Endodermal cell (in vitro differentiated cells): ENCODE measurements around the gene UROS. TPM values are rescaled to one million over a fixed set of nuclear protein-coding genes. Genes with fewer than 3 reads are reported as not detected.

Experiments used
- DNase-seq: peaks from one replicate; pipeline ENCODE4 v3.0.0-alpha.2; 2017
- H3K27ac ChIP-seq: 2 replicates; pipeline ENCODE4 v1.5.1; 2013; ENCODE audit warnings: mild to moderate bottlenecking, low read depth, low read length, moderate library complexity
- H3K27me3 ChIP-seq: 2 replicates; pipeline ENCODE4 v1.6.1; 2013; ENCODE audit warnings: mild to moderate bottlenecking, low read length, moderate library complexity; ENCODE audit not compliant: insufficient read depth, control insufficient read depth, poor library complexity, severe bottlenecking
- H3K36me3 ChIP-seq: 2 replicates; pipeline ENCODE4 v1.7.0; 2013; ENCODE audit warnings: mild to moderate bottlenecking, low read length, moderate library complexity; ENCODE audit not compliant: control insufficient read depth, insufficient read depth
- H3K4me1 ChIP-seq: one replicate; pipeline ENCODE4 v1.7.0; 2013; ENCODE audit warnings: low read length; ENCODE audit not compliant: control insufficient read depth, insufficient read depth
- H3K4me3 ChIP-seq: 2 replicates; pipeline ENCODE4 v1.5.1; 2013; ENCODE audit warnings: mild to moderate bottlenecking, low read length, moderate library complexity
- H3K9ac ChIP-seq: 2 replicates; pipeline ENCODE4 v1.6.1; 2013; ENCODE audit warnings: mild to moderate bottlenecking, low read length, moderate library complexity; ENCODE audit not compliant: poor library complexity, severe bottlenecking; ENCODE audit errors: extremely low read depth
- H3K9me3 ChIP-seq: 2 replicates; pipeline ENCODE4 v1.6.1; 2013; ENCODE audit warnings: mild to moderate bottlenecking, low read length, moderate library complexity; ENCODE audit not compliant: control insufficient read depth
- H3K27ac Mint-ChIP-seq: 2 replicates; pipeline ENCODE4 v1.8.0; 2020; ENCODE audit warnings: mixed read lengths
- H3K27me3 Mint-ChIP-seq: 2 replicates; pipeline ENCODE4 v1.8.0; 2021; ENCODE audit warnings: mild to moderate bottlenecking, mixed read lengths; ENCODE audit not compliant: insufficient read depth
- H3K36me3 Mint-ChIP-seq: 2 replicates; pipeline ENCODE4 v1.8.0; 2020; ENCODE audit warnings: low read depth, mixed read lengths
- H3K4me1 Mint-ChIP-seq: 2 replicates; pipeline ENCODE4 v1.8.0; 2020; ENCODE audit warnings: mixed read lengths
- H3K4me3 Mint-ChIP-seq: 2 replicates; pipeline ENCODE4 v1.8.0; 2020; ENCODE audit warnings: mild to moderate bottlenecking, moderate library complexity, mixed read lengths
- H3K9me3 Mint-ChIP-seq: 2 replicates; pipeline ENCODE4 v1.8.0; 2020; ENCODE audit warnings: mild to moderate bottlenecking, mixed read lengths
- CTCF ChIP-seq: fragments of 200-600 bp; sonication (generic); conservative IDR thresholded peaks from 2 replicates; pipeline ENCODE4 v1.5.0; 2021; ENCODE audit warnings: antibody characterized with exemption, mild to moderate bottlenecking
- WGBS, 2 experiments: methylation state at CpG; one replicate each; pipeline versions ENCODE4 v1.1.5 to v1.1.7; 2013; ENCODE audit warnings: missing lambda C conversion rate in 2 of 2, mixed read lengths in 1 of 2; ENCODE audit not compliant: insufficient coverage in 1 of 2, insufficient read length in 1 of 2; 5-methylcytosine and 5-hydroxymethylcytosine counted together
- total RNA-seq, 2 donors: library from RNA; stranded (reverse); fragmentation: NEBNext Ultra II Directional in 1 of 2; extraction: Animal tissue kit (Norgen Biotek cat#: 25700) in 1 of 2; gene quantifications; 2 replicates in 1 of 2; 3 replicates in 1 of 2; pipeline ENCODE4 v1.2.1, GENCODE V29; 2021

UROS gene
- total RNA-seq, 2 donors from 2014 or later, result 49.2 to 69.4 TPM

- Mint-ChIP-seq H3K36me3 (peaks cover 61% of the 10 kb centered on the region), H3K27me3 (no peaks in the 10 kb centered on the region), H3K4me3 (no peak overlapping the region), H3K4me1 (no peaks in the 10 kb centered on the region), H3K27ac (no peak overlapping the region), H3K9me3 (no peaks in the 10 kb centered on the region)
- H3K4me3 ChIP-seq, result no peak overlapping the region
- no peak for TF ChIP-seq CTCF
- H3K9ac ChIP-seq, result no peak overlapping the region
- DNase-seq, result no peak
- H3K4me1 ChIP-seq, result no peaks in the 10 kb centered on the region
- H3K9me3 ChIP-seq, result no peaks in the 10 kb centered on the region
- H3K27ac ChIP-seq, result no peak overlapping the region
- no peaks in the 10 kb centered on the region for H3K27me3 ChIP-seq
- WGBS, 2 experiments, result 96 to 100% methylated on average over 2 to 5 of the region's 7 CpGs
- H3K36me3 ChIP-seq, result peaks cover 63% of the 10 kb centered on the region
Observed at GRCh38 chr10:125849448-125849847, 26.4 kb upstream of the UROS start.

- no peak for DNase-seq
- H3K36me3 ChIP-seq, result peaks cover 62% of the 10 kb centered on the region
- Mint-ChIP-seq H3K4me3 (no peak overlapping the region), H3K27ac (no peak overlapping the region), H3K36me3 (peaks cover 59% of the 10 kb centered on the region), H3K9me3 (no peaks in the 10 kb centered on the region), H3K4me1 (no peaks in the 10 kb centered on the region), H3K27me3 (no peaks in the 10 kb centered on the region)
- no peak overlapping the region for H3K4me3 ChIP-seq
- no peak for TF ChIP-seq CTCF
- H3K9me3 ChIP-seq, result no peaks in the 10 kb centered on the region
- H3K9ac ChIP-seq, result no peak overlapping the region
- 83 to 93% methylated on average over 1 to 2 of the region's 2 CpGs for WGBS, 2 experiments
- H3K4me1 ChIP-seq, result no peaks in the 10 kb centered on the region
- H3K27ac ChIP-seq, result no peak overlapping the region
- no peaks in the 10 kb centered on the region for H3K27me3 ChIP-seq
Observed at GRCh38 chr10:125848857-125849256, 25.8 kb upstream of the UROS start.

GRCh38 chr10:125848371-125848770 lies 25.3 kb upstream of the UROS start:
- Histone ChIP-seq H3K36me3 (peaks cover 60% of the 10 kb centered on the region), H3K9ac (no peak overlapping the region), H3K4me1 (no peaks in the 10 kb centered on the region), H3K4me3 (no peak overlapping the region), H3K27me3 (no peaks in the 10 kb centered on the region), H3K27ac (no peak overlapping the region), H3K9me3 (no peaks in the 10 kb centered on the region)
- Mint-ChIP-seq H3K4me1 (no peaks in the 10 kb centered on the region), H3K9me3 (no peaks in the 10 kb centered on the region), H3K27ac (no peak overlapping the region), H3K36me3 (peaks cover 56% of the 10 kb centered on the region), H3K27me3 (no peaks in the 10 kb centered on the region), H3K4me3 (no peak overlapping the region)
- TF ChIP-seq CTCF, result no peak
- no peak for DNase-seq
- 97% methylated on average over 2 of the region's 2 CpGs; no CpG with 5 or more reads in 1 of the 2 experiments for WGBS, 2 experiments
